ENCODE measurements around the gene REP15.
A peak's percentile ranks its signal among the peaks of the same experiment; 100 is the strongest.

The REP15 gene

GRCh38 chr12:27685274-27685673 lies 11.0 kb upstream of the REP15 start:
- no peak for ATAC-seq
- DNase-seq (ENCODE audit: low spot score in 2 of 2), result no peak

DNA sequence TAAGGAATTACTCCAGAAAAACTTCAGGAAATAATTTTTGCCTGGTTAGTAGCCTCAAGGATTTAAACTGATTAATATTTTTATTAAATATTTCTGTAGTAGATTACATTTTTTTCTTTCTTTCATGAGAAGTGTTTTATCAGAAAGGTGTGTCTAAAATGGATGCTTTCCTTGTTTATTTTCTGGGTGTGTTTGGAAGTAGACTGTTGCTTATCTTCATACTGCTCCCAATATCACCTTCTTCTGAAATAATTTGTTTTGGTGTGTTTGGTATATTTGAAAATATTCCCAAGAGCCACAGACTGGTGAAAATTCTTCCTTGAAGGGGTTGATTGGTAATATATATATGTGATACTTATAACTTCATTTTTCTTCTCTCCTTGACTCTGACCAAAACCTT lies 10.1 kb upstream of the REP15 start:
- Mint-ChIP-seq H3K4me1 (no peaks in the 10 kb centered on the region), H3K9me3 (no peaks in the 10 kb centered on the region), H3K36me3 (no peaks in the 10 kb centered on the region), H3K4me3 (no peak overlapping the region), H3K27ac (no peak overlapping the region)
- no peak for DNase-seq (ENCODE audit: low spot score in 2 of 2)
- no peak for ATAC-seq

More at GRCh38 chr12:27685274-27685673, 11.0 kb upstream of the REP15 start:
- H3K36me3 Mint-ChIP-seq, result no peaks in the 10 kb centered on the region
- H3K27ac Mint-ChIP-seq, result no peak overlapping the region
- no peaks in the 10 kb centered on the region for H3K4me1 Mint-ChIP-seq
- H3K9me3 Mint-ChIP-seq, result no peaks in the 10 kb centered on the region
- no peak overlapping the region for H3K4me3 Mint-ChIP-seq

DNA sequence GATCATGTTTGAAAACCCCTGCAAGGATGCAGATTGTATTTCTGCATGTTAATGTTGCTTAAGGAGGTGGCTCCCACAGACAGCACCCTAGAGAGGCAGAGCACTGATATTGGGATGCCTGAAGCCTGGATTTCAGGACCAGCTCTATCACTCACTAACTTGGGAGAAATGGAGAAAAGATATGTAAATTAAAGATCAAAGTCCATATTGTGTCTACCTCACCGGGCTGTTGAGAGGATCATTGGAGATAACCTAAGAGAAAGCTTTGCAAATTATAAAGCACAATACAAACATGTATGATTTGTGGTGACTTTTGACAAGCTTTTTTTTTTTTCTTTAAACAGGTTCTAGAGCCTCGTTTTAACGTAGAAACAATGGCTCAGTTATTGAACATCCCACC lies 7.6 kb upstream of the REP15 start:
- Mint-ChIP-seq H3K9me3 (no peaks in the 10 kb centered on the region), H3K27ac (no peak overlapping the region), H3K36me3 (no peaks in the 10 kb centered on the region), H3K4me1 (no peaks in the 10 kb centered on the region), H3K4me3 (no peak overlapping the region)
- no peak for DNase-seq (ENCODE audit: low spot score in 2 of 2)
- ATAC-seq, result no peak

GRCh38 chr12:27689558-27690180 lies 6.6 kb upstream of the REP15 start:
- DNase-seq (ENCODE audit: low spot score in 2 of 2) (no peak), ATAC-seq (no peak)
- Mint-ChIP-seq H3K4me3 (no peak overlapping the region), H3K4me1 (no peaks in the 10 kb centered on the region), H3K27ac (no peak overlapping the region), H3K9me3 (no peaks in the 10 kb centered on the region), H3K36me3 (no peaks in the 10 kb centered on the region)

DNA sequence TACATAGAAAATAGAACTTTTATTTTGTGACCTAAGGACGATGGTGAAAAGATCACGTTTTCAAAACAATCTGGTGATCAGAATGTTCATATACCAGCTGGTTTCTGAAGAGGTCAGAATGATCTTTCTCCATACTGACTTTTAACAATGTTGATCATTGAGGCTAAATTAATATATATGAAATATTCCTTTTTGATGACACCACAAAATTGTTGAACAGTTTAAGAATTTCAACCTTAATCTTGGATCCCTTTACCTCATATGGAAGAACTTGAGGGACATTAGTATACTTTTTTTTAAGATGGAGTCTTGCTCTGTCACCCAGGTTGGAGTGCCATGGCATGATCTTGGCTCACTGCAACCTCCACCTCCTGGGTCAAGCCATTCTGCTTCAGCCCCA lies 2.8 kb upstream of the REP15 start:
- H3K27ac Mint-ChIP-seq, result no peak overlapping the region
- ATAC-seq (no peak), DNase-seq (ENCODE audit: low spot score in 2 of 2) (no peak)
- no peak overlapping the region for H3K4me3 Mint-ChIP-seq
- H3K9me3 Mint-ChIP-seq, result no peaks in the 10 kb centered on the region
- no peaks in the 10 kb centered on the region for H3K36me3 Mint-ChIP-seq
- no peaks in the 10 kb centered on the region for H3K4me1 Mint-ChIP-seq

DNA sequence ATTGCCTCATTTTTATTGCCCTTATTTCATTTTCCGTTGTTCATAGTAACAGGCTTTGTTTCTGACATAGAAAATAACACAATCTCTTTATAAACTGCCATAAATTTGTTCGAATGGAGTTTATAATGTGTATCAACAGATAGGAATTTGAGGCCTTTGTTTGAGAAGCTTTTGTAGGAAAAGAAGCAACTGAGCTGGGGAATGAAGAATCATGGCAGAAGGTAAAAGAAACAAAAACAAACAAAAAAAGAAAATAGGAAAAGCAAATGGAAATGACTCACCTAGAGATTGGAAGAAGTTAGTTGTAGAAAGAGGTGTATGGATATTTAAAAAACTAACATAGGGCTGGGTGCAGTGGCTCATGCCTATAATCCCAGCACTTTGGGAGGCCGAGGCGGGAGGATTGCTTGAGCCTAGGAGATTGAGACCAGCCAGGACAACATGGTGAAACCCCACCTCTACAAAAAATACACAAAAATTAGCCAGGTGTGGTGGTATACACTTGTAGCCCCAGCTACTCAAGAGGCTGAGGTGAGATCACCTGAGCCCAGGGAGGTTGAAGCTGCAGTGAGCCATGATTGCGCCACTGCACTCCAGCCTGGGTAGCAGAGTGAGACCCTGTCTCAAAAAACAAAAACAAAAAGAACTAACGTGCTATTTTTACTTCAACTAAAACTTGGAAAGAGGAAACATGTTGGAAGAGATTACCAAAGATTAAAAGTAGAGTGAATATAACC lies 523 bp upstream of the REP15 start:
- Mint-ChIP-seq H3K27ac (no peak overlapping the region), H3K36me3 (no peaks in the 10 kb centered on the region), H3K4me3 (no peak overlapping the region)

GRCh38 chr12:27696864-27697564 lies 767 bp downstream of the REP15 start:
- Mint-ChIP-seq H3K9me3 (no peaks in the 10 kb centered on the region), H3K36me3 (no peaks in the 10 kb centered on the region), H3K27ac (no peak overlapping the region), H3K4me3 (no peak overlapping the region), H3K4me1 (no peaks in the 10 kb centered on the region)
- no peak for DNase-seq (ENCODE audit: low spot score in 2 of 2)
- no peak for ATAC-seq

More for the DNA sequence above, 523 bp upstream of the REP15 start:
- no peaks in the 10 kb centered on the region for H3K4me1 Mint-ChIP-seq
- ATAC-seq (no peak), DNase-seq (ENCODE audit: low spot score in 2 of 2) (no peak)
- H3K9me3 Mint-ChIP-seq, result no peaks in the 10 kb centered on the region

GRCh38 chr12:27703720-27704452 lies 7.6 kb downstream of the REP15 start:
- Mint-ChIP-seq H3K4me1 (no peaks in the 10 kb centered on the region), H3K27ac (no peak overlapping the region), H3K4me3 (no peak overlapping the region), H3K9me3 (no peaks in the 10 kb centered on the region), H3K36me3 (no peaks in the 10 kb centered on the region)
- ATAC-seq (peak; percentile 89), DNase-seq (ENCODE audit: low spot score in 2 of 2) (peak; percentile 47 to 81)

DNA sequence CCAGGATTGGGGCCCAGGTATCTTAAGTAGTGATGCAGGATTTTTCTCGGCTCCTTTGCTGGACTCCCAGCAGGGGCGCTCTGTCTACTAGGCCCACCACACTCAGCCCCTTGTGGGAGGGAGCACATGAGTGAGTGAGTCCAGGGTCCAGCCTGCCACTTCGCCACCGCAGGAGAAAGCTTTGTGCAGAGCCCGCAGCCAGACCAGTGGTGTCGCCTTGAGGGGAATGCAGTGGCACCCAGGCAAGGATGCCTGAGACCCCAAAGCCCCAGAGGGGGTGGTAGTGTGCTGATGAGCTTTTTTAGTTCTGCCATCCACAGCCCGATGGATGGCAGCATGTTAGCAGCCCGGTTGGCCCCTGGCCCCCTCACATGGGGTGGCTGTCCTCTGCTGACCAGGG lies 9.0 kb downstream of the REP15 start:
- ATAC-seq (no peak), DNase-seq (ENCODE audit: low spot score in 2 of 2) (no peak)
- Mint-ChIP-seq H3K27ac (no peak overlapping the region), H3K9me3 (no peaks in the 10 kb centered on the region), H3K36me3 (peaks cover 2% of the 10 kb centered on the region), H3K4me1 (no peaks in the 10 kb centered on the region), H3K4me3 (no peak overlapping the region)

GRCh38 chr12:27707216-27707615 lies 11.0 kb downstream of the REP15 start:
- Mint-ChIP-seq H3K9me3 (no peaks in the 10 kb centered on the region), H3K4me1 (peaks cover 13% of the 10 kb centered on the region)
- no peak for DNase-seq (ENCODE audit: low spot score in 2 of 2)

DNA sequence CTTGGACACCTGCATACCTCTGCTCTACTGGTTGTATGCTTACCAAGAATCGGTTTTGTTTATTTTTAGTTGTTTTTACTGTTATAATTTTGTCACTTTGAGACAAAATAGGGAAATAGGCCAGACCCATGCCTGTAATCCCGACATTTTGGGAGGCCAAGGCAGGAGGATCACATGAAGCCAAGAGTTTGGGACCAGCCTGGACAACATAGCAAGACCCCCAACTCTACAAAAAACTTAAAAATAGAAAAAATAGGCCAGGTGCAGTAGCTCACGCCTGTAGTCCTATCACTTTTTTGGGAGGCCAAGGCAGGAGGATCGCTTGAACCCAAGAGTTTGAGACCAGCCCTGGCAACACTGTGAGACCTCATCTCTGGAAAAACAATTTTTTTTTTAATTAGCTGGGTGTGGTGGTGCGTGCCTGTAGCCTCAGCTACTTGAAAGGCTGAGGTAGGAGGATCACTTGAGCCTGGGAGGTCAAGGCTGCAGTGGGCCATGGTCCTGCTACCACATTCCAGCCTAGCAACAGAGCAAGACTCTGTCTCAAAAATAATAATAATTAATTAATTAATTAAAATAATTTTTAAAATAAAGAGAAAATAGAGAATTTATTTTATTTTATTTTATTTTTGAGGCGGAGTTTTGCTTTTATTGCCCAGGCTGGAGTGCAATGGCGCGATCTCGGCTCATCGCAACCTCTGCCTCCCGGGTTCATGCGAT lies 13.1 kb downstream of the REP15 start:
- Mint-ChIP-seq H3K36me3 (peaks cover 40% of the 10 kb centered on the region), H3K9me3 (no peaks in the 10 kb centered on the region), H3K4me3 (peak overlapping the region; percentile 97), H3K4me1 (peaks cover 28% of the 10 kb centered on the region), H3K27ac (no peak overlapping the region)
- ATAC-seq, result no peak
- no peak for DNase-seq (ENCODE audit: low spot score in 2 of 2)

More at GRCh38 chr12:27707216-27707615, 11.0 kb downstream of the REP15 start:
- no peak for ATAC-seq
- peaks cover 21% of the 10 kb centered on the region for H3K36me3 Mint-ChIP-seq
- H3K27ac Mint-ChIP-seq, result no peak overlapping the region
- no peak overlapping the region for H3K4me3 Mint-ChIP-seq

- Mint-ChIP-seq H3K36me3 (peaks cover 45% of the 10 kb centered on the region), H3K27ac (peak overlapping the region; percentile 94), H3K9me3 (no peaks in the 10 kb centered on the region), H3K4me1 (peaks cover 28% of the 10 kb centered on the region), H3K4me3 (peak overlapping the region; percentile 97)
- ATAC-seq (peak; percentile 65), DNase-seq (ENCODE audit: low spot score in 2 of 2) (no peak)
Measured at GRCh38 chr12:27709932-27710591, 13.8 kb downstream of the REP15 start.

DNA sequence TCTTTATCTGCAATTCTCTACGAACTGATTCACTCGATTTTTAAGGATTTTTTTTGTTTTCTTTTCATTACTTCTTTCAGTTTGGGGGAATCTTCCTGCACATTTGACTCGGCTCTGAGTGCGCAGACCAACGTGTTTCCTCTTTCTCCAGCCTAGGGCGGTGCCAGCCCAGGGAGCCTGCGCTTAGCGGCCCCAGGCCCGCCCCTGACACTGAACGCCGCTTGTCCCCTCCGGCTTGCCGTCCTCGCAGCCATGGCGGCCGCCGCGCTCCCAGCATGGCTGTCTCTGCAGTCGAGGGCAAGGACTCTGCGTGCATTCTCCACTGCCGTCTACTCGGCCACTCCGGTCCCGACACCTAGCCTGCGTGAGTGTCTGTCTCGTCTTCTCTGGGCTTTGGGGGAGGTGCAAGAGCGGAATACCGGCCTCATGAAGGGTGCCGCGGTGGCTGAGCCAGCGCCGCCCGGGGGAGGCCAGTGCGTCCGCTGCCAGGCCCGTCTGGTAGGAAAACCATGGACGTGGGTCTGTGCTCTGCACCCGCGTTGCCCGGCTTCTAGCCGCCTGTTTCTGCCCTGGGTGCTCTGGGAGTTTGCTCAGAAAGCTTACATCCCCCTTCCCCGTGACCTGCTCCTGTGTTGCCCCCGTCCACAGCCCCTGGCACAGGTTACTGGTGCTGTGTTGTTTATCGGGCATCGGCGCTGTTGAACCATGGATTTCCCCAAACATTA lies 14.5 kb downstream of the REP15 start, which contains the start of gene MRPS35:
MRPS35 (plus strand) TSS at position 241 of the 725 bp plus-strand sequence; CDS start at position 253, 12 bp downstream.
- Mint-ChIP-seq H3K27ac (peak within 1 kb of the TSS; percentile 94), H3K36me3 (peaks cover 47% of the 10 kb centered on the region), H3K9me3 (no peaks in the 10 kb centered on the region), H3K4me3 (peak within 1 kb of the TSS; percentile 97), H3K4me1 (peaks cover 28% of the 10 kb centered on the region)
- DNase-seq (ENCODE audit: low spot score in 2 of 2), result peak; percentile 84 to 95
- peak; percentile 98 for ATAC-seq

DNA sequence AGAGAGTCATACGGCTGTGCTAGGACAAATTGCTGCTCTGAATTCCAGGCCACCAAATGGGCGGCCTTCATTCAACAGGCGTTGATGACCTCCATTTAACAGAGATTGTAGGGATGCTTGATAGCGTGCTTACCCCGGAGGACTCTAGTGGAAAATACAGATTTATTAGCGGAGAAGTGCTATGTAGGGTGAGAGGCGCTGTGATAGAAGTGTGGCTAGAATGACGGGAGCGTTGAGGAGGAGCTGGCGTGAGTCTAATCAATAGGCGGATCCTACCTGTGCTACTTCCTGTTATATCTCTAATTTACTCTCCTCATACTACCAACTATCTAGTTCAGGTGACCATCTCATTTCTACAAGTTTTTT lies 15.1 kb downstream of the REP15 start:
- peak overlapping the region; percentile 97 for H3K4me3 Mint-ChIP-seq
- peak; percentile 1 for ATAC-seq
- no peaks in the 10 kb centered on the region for H3K9me3 Mint-ChIP-seq
- peaks cover 53% of the 10 kb centered on the region for H3K36me3 Mint-ChIP-seq
- H3K27ac Mint-ChIP-seq, result peak overlapping the region; percentile 94
- H3K4me1 Mint-ChIP-seq, result peaks cover 28% of the 10 kb centered on the region
- DNase-seq (ENCODE audit: low spot score in 2 of 2), result no peak

Measured in stimulated activated effector memory CD8-positive, alpha-beta T cell treated with anti-CD3 and anti-CD28 coated beads, Interleukin-12 subunit alpha, Interleukin-12 subunit beta, amount 100 ng/mL, for 72 hours (primary cell).